ENCODE results near the gene TMEM273.

The TMEM273 gene, protein sequence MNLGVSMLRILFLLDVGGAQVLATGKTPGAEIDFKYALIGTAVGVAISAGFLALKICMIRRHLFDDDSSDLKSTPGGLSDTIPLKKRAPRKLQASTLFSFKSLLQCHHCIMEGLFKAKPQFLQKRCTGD
- long read RNA-seq, donor 1: 0 reads
- long read RNA-seq, donor 2: 0 reads
- long read RNA-seq, donor 3: 0 reads
- long read RNA-seq, donor 4: 0 reads
- long read RNA-seq, donor 5: 0 reads
- long read RNA-seq, donor 6: 0 reads
- long read RNA-seq, donor 7, partial matches to known transcripts: 0 of 1 reads
- long read RNA-seq, donor 7, other reads (novel, unspliced or antisense): 0 of 1 reads
- long read RNA-seq, donor 8: 0 reads

DNA sequence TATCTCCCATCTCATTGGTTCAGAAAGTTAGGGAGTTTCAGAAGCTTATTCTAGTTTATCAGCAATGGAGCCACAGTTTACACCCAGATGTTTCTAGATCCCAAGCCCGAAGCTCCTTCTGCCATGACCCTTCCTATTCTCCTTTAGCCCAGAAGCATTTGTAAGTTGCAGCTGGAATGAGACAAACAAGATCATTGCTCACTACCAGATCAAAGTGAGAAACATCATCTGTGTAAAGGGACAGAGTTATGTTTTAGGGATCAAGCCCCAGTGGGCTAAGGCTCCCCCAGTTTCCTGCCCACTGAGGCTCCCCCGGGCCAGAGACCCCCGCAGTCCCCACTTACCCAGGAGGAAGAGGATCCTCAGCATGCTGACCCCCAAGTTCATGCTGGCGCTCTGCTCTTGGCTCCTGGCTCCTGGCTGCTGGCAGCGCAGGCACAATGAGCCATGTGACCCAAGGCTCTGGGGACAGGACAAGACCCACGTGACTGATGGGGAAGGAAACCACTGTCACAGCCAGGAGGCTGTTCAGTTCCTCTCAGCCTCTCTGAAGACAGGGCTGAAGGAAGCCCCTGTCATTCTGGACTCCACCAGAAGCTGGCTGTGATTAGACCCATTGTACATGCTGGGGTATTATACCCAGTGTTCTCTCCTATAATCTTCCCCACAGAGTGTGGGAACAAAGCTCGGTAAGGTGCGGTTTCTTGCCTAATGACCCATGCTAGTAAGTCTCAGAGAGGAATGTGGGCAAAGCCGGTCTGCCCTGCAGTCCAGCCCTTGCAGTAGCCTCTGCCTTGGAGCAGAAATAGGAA, at the start of gene TMEM273:
TMEM273 (minus strand) TSS at position 442 of the 812 bp plus-strand sequence; CDS start at position 387, 55 bp downstream.
- DNase-seq: no peak

DNA sequence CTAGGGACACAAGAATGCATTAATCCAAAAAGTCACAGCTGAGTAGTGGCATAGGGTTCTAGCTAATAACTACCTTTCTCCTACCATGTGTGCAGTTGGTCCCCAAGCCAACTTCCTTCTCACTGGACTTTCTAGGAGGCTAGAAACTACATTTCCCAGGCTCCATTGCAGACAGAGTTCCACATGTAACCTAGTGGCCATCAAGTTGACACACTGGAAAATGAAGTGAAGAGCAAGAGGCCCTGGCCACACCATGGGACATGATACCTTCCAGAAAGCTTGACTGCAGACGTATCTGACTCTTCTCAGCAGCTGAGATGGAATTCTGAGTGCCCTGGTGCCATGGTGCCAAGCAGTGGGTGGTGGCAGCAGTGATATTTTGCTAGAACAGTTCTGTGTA, 49.8 kb upstream of the TMEM273 start:
- no peak for DNase-seq

DNA sequence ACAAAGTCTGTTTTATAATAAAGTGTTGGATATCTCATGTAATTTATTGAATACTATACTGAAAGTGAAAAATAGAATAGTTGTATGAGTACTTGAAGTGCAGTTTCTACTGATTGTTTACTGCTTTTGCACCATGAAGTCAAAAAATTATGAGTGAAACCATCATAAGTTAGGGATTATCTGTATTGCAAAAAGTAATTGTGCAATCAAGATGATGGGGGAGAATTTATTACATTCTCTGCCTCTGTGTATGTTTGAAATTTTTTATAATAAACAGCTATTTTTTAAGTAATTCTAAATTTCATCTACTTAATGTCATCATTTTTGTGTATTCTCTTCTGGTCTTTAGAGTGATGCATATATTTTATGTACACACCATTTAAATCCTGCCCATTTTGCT, 47.2 kb upstream of the TMEM273 start:
- DNase-seq: no peak

DNA sequence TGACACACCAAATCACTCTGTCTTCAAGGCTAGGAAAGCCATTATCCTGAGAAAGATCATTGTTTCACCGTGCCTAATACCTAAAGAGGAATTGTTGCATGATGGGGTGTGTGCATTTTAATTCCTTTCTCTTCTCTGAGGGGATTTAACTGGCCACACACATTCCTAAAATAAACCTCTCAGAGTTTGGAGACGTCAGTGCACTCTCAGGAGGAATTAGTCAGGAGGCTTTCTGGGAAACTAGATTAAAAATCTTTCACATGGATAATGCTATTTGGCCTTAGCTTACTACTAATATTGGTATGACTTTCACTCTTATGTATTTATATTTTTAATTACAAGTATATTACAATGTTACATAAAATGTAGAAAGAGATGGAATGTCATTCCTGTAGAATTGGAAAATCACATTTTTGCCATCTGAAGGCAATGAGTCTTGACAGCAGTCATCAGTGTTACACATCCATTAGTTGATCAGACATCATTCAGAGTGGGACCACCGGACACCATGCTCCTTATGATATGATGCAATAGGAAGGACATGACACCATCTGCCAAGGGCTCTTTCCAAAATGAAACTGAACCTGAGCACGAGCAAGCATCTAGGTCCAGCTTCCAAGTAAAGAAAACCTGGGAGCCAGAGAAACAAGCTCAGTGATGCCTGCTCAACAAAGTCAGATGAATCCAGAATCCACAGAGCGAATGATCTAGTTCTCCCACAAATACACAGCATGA, 43.1 kb upstream of the TMEM273 start:
- DNase-seq: no peak

DNA sequence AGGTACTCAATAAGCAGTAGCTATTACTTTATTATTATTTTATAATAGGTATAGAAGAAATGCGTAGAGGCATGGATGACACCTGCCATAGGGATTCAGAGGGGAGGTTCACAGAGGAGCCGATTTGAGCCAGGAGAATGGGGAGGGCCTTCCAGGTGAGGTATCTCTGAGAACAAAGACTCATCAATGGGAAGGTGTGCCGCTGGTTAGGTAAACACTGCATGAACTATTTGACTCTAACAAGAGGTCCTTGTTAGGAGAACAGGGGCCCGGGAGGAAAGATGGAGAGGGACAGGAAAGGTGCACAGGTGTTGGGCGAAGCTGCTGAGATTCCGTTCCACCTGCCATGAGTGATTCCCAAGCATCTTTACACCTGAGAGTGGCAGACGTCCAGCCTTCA, 41.8 kb upstream of the TMEM273 start:
- no peak for DNase-seq

DNA sequence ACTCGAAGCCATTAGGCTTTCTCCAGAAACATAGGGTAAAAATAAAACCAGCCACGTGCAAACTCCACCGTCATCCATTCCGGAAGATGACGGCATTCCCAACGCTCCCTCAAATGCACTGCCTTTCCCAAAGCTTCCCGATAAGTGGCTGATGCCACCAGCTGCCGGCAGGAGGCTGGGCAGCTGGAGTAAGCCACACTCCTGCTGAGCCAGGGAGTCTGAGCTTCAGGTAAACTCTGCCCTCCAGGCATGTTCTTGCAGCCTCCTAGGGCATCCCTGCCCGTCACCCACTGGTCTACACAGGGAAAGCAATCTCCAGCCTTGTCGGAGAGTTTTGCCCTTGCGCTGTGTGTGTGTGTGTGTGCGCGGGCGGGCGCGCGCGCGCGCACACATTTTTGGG, 40.5 kb upstream of the TMEM273 start:
- DNase-seq: no peak

DNA sequence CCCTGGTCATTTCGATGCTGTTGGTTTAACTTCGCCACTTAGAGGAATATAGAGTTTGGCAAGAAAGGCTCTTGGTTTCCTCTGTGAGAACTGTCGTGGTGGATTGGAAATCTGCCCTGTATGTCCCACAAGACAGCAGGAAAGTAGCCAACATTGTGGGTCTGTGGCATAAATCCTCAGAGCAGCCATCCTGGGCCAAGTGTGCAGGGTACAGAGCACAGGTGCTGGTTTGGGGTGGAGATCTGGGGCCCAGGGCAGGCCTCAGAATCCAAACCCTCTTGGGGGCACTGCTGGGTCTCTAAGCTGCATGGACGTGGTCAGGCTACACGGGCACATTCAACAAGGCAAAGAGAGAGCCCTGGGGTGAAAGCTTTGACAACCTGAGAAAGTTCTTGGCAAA, 39.2 kb upstream of the TMEM273 start:
- no peak for DNase-seq

DNA sequence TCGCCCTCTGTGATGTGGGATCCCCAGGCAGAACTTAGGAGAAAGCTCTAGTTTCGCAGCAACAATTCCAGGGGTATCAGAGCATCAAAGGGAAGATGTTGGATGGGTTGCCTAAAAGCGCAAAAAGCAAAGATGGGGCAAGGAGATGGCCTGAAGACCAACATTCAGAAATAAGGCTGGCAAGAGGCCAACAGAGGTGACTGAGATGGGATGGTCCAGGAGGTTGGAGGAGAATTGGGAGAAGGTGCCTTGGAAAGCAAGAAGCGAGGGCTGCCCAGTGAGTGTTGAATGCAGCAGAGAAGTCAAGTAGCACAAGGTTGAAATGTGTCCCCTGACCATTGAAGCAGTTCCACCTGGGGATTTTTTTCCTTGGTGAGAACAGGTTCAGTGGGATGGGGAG, 38.4 kb upstream of the TMEM273 start:
- DNase-seq: no peak

DNA sequence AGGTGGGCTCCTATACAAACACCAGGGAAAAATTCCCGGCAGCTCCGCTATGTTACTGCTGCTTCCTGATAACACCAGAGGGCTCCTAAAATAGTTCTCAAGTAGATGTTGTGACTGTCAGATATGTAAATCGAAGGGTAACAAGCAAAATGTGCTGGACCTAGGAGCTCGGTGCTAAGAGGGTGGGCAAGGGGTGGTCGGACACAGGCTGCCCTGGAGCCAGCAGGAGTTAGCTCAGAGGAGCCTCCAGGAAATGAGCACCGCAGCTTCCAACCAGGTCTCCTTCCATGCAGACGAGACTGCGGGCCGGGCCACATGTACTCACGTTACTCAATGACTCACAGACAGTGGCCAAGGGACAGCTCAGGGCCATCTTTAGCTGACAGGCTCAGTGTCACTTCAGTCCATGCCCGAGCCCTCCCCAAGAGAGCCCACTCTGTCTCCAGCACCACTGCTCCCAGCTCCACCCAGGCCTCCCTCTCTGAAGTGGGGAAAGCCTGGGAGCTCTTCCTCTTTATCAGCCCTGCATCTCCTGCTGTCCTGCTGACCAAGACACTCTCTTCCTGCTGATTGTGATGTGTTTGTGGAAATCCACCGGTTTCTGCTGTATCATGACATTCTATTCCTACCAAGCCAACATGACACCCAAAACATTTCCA, 37.2 kb upstream of the TMEM273 start:
- no peak for DNase-seq

DNA sequence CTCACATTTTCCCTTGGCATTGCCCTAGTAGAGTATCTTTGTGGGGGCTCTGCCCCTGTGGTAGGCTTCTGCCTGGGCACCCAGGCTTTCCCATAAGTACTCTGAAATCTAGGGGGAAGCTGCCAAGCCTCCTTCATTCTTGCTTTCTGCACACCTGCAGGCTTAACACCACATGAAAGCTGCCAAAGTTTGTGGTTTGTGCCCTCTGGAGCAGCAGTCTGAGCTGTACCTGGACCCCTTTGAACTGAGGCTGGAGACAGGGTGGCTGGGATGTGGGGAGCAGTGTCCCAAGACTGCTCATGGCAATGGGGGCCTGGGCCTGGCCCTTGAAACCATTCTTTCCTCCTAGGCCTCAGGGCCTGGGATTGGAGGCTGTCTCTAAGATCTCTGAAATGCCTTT, 35.0 kb upstream of the TMEM273 start:
- DNase-seq: no peak

DNA sequence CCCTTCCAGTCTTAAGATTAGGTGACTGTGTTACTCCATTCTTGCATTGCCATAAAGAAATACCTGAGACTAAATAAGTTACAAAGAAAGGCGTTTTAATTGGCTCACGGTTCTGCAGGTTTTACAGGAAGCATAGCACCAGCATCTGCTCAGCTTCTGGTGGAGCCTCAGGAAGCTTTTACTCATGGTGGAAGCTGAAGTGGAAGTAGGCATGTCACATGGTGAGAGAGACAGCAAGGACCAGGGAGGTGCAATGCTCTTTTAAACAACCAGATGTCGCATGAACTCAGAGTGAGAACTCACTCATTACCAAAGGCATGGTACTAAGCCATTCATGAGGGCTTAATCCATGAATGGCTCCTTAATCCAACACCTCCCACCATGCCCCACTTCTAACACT, 34.0 kb upstream of the TMEM273 start:
- DNase-seq: no peak

DNA sequence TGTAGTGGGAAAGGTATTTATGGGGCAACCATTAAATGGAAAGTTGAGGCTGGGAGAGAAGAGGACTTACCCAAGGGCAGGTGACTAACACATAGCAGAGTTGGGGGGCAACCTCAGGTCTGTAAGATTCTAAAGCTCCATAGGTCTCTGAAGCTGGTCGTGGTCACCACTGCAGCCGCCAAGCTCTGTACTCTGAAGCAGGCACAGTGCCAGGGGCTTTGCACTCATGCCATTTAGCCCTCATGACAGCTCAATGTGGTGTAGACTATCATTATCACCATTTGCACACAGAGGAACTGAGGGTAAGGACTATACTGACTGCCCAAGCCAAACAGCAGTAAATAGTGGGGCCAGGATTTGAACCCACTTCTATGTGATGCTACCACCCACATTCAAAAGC, 32.5 kb upstream of the TMEM273 start:
- no peak for DNase-seq

DNA sequence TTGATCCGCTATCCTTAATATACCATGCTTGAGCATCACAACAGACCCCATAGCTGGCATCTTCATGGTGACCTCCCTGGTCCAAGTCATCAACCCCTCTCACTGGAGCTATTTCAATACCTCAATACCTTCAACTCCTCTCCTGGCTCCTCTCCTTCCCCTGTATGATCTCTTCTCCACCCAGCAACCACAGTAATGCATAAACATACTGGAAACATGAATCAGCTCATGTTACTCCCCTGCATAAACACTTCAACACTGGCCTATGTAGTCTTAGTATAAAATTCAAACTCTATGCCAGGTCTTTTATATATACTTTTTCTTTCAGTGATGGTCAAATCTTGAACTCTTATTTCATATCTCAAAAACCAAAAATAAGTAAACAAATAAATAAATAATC, 31.8 kb upstream of the TMEM273 start:
- no peak for DNase-seq

DNA sequence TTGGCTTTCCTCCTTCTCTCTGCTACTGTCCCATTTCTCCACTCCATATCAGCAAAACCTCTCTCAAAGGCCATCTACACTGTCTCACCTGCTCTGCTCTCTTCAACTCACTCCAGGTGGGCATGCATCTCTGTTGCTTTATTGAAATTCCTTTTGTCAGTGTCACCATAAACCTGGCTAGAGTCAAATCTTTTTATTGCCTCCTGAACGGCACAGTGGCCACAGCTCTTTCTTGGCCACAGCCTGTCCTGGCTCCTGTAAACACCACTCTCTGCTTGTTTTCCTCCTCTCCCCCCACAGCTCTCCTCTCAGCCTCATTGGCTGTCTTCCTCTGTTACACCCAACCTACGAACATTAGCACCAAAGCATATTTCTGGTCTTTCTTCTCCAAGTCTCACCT, 31.1 kb upstream of the TMEM273 start:
- no peak for DNase-seq

DNA sequence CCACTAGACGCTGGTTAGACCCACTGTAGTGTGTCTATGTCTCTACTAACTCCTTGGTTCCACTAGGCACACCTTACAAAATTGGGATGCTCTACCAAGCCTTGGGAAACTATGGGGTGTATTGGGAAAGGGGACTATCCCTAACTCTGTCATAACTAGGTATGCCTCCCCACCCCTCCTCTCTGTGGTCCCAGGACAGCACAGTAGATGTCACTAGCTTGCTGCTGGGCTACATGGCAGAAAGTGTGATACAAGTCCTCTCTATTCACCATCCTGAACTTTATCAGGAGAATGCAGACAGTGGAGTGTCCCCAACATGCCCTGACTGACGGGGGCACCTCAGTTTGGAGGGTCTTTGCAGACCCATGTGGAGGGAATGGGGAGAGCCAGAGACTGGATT, 30.3 kb upstream of the TMEM273 start:
- DNase-seq: no peak

DNA sequence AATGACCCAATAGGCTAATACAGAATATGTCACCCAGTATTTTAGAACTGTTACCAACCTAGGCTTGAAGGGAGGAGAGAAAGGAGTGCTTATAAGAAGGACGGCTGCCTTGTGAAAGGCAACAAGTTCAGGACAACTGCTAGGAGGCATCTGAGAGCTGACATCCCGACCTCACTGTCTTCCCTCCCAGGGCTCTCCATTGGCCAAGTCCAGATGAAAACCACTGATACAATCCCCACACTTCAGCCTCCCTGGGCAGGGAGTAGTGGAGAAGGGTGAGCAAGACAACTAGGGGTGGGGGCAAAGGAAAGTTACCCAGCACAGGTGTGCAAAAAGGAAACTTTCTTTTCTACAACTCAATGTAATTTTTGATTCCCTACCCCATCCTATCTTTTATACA, 29.5 kb upstream of the TMEM273 start:
- no peak for DNase-seq

DNA sequence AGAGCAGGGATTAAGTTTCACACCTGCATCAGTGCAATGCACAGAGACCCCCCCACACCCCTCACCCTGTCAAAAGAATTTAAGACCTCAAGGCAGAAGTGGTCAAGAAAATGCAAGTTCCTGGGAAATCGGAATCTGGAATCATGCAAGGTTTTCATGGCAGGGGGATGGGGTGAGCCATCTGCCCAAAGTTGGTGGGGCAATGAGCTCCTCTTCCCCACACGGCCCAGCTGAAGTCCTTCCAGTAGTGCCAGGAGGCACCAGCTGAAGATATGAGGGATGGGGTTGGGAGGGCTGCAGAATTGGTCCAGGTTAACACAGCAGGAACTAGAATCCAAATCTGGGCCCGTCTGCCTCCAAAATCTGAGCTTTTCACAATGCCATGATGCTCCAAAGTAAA, 25.0 kb upstream of the TMEM273 start:
- no peak for DNase-seq

DNA sequence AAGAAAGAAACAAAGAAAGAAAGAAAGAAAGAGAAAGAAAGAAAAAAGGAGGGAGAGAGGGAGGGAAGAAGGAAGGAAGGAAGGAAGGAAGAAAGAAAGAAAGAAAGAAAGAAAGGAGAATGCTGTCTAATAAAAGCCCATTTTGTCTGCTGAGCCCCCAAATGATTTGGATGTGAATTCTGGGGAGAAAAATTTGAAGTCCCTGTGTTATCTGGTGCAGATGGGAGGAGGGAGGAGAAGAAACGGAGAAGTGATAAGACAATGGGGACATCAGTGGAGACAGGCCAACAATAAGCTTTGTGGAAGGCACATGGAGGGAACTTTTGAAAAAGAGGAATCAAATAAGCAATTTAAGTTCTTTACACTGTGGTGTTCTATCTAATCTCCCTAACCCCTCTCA, 24.6 kb upstream of the TMEM273 start:
- DNase-seq: no peak

DNA sequence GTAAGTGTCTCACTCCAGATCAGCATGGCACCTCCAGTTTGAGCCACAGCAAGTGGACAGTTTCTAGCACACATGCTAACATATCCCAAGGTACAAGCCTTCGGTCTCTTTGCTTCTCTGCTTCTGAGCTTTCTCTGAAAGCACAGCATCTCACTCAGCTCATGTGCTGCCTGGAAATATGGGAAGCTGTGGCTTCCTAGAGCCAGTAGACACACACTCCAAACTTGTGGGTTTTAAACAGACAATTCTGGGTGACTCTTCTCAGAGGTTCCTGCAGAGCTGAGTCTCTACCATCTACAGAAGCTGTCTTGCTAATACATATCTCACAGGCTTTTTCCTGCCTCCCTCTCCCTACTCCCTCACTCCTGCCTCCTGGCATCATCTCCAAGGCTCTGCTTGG, 23.9 kb upstream of the TMEM273 start:
- no peak for DNase-seq

DNA sequence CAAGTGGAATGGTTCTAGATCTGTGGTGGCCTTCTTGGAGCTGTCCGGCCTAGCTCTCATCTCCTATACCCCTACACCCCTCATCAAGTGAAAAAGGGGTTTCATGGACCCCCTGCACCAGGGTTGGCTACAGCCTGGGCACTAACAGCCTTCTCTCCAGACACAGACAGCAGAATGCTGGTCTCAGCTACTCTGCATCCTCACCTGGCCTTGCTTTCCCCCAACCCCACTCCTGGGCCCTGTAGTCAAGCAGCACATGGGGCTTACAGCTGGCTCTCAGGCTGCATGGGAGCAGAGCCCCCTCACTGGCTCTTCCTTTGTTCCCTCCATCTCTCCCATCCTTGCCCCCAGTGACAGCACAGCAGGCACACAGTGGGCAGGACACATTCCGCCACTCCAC, 20.8 kb upstream of the TMEM273 start:
- no peak for DNase-seq

DNA sequence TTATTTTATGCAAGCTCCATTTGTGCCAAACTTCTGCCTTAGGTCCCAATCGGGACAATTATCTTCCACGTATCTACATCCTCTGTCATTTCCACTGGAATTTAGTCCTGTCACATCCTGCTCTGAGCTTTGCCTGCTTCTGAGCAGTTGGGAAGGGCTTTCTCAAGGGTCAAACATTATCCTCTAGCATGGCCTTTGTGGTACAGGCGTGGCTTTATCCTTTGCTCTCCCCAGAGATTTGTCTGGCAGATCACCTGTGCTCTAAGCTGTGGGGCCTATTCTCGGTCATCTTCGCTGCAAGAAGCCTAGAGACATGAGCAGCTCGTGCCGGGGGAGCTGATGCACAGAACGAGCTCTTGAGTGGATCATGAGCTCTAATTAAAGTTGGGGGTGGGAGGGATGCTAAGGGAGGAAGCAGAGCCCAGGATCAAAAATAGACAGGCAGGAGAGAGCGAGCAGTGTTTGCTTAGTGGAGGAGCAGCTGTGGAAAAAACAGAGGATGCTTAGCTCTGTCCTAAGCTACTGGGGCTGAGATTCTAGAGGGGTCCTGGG, 19.8 kb upstream of the TMEM273 start:
- DNase-seq: no peak

DNA sequence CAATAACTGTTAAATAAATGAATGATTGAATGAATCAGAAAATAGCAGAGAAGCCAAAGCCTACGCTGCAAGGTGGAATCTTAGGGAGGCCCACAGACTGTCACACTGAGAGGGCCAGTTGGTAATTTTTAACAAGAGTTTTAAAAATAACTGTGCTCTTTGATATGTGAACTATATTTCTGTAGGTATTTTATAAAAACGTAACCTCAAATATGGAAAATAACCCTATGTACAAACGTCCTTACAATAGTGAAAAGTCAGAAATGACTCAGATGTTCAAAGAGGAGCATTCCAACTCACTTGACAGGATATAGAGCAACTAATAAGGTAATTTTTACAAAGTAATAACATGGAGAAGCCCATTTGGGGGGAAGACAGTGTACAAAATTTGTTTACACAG, 18.9 kb upstream of the TMEM273 start:
- no peak for DNase-seq
